GM23338 (cell line): ENCODE data around the gene LRRC38. TPM values are rescaled to one million over a fixed set of nuclear protein-coding genes. Genes with fewer than 3 reads are reported as not detected.

Experiments used
- ATAC-seq: fragments of 200-7000 bp; cut with Tn5 transposase; 3 replicates; pipeline ENCODE4 v1.9.1; 2020
- DNase-seq: peaks from one replicate; pipeline ENCODE4 v3.0.0-alpha.2; 2015; ENCODE audit warnings: low spot score
- H2AFZ ChIP-seq: fragments of 200-600 bp; sonication (generic); 2 replicates; pipeline ENCODE4 v1.8.0; 2016; ENCODE audit warnings: antibody characterized with exemption, mild to moderate bottlenecking, moderate library complexity
- H3F3A ChIP-seq: fragments of 200-600 bp; sonication (generic); replicated peaks from 2 replicates; pipeline ENCODE4 v1.8.0; 2017; ENCODE audit warnings: antibody characterized with exemption, mixed run types, low read depth
- H3K27ac ChIP-seq: fragments of 200-600 bp; sonication (generic); 2 replicates; pipeline ENCODE4 v1.6.1; 2016; ENCODE audit warnings: low read depth
- H3K27me3 ChIP-seq: fragments of 200-600 bp; sonication (generic); 2 replicates; pipeline ENCODE4 v1.8.0; 2016; ENCODE audit warnings: mild to moderate bottlenecking, mixed run types, moderate library complexity; ENCODE audit not compliant: insufficient read depth
- H3K36me3 ChIP-seq: fragments of 200-600 bp; sonication (generic); 2 replicates; pipeline ENCODE4 v1.8.0; 2016; ENCODE audit warnings: mild to moderate bottlenecking; ENCODE audit not compliant: insufficient read depth
- H3K4me1 ChIP-seq: fragments of 200-600 bp; sonication (generic); 2 replicates; pipeline ENCODE4 v1.8.0; 2016; ENCODE audit warnings: mild to moderate bottlenecking, moderate library complexity; ENCODE audit not compliant: insufficient read depth
- H3K4me2 ChIP-seq: fragments of 200-600 bp; sonication (generic); 2 replicates; pipeline ENCODE4 v1.7.1; 2017; ENCODE audit warnings: mixed run types
- H3K4me3 ChIP-seq: fragments of 200-600 bp; sonication (generic); 2 replicates; pipeline ENCODE4 v1.6.1; 2016; ENCODE audit warnings: mixed run types
- H3K79me2 ChIP-seq: fragments of 200-600 bp; sonication (generic); replicated peaks from 2 replicates; pipeline ENCODE4 v1.8.0; 2017; ENCODE audit warnings: mild to moderate bottlenecking; ENCODE audit not compliant: insufficient read depth
- H3K9me2 ChIP-seq: fragments of 200-600 bp; sonication (generic); 2 replicates; pipeline ENCODE4 v1.8.0; 2017; ENCODE audit not compliant: insufficient read depth
- H4K20me1 ChIP-seq: fragments of 200-600 bp; sonication (generic); replicated peaks from 2 replicates; pipeline ENCODE4 v1.8.0; 2017; ENCODE audit warnings: mild to moderate bottlenecking; ENCODE audit not compliant: insufficient read depth
- H3K27ac Mint-ChIP-seq: 2 replicates; pipeline ENCODE4 v1.8.0; 2020; ENCODE audit warnings: inconsistent platforms, mild to moderate bottlenecking, moderate library complexity, mixed read lengths
- H3K27me3 Mint-ChIP-seq: 3 replicates; pipeline ENCODE4 v1.8.0; 2022; ENCODE audit warnings: low read depth, mild to moderate bottlenecking, moderate library complexity, mixed read lengths, inconsistent platforms; ENCODE audit not compliant: insufficient read depth, poor library complexity
- H3K36me3 Mint-ChIP-seq: 3 replicates; pipeline ENCODE4 v1.8.0; 2021; ENCODE audit warnings: low read depth, mild to moderate bottlenecking, inconsistent platforms, moderate library complexity, mixed read lengths
- H3K4me1 Mint-ChIP-seq: 3 replicates; pipeline ENCODE4 v1.8.0; 2020; ENCODE audit warnings: mild to moderate bottlenecking, inconsistent platforms, mixed read lengths
- H3K4me3 Mint-ChIP-seq: 3 replicates; pipeline ENCODE4 v1.8.0; 2021; ENCODE audit warnings: moderate library complexity, mild to moderate bottlenecking, inconsistent platforms, mixed read lengths
- H3K9me3 Mint-ChIP-seq: 3 replicates; pipeline ENCODE4 v1.8.0; 2020; ENCODE audit warnings: moderate library complexity, mild to moderate bottlenecking, inconsistent platforms, mixed read lengths
- CREB1 ChIP-seq: fragments of 250-450 bp; sonication (Bioruptor Pico); IDR thresholded peaks from 2 replicates; pipeline ENCODE4 v1.5.0; 2020; ENCODE audit warnings: low read depth, mild to moderate bottlenecking, moderate library complexity
- EZH2 ChIP-seq: fragments of 200-600 bp; sonication (generic); IDR thresholded peaks from one replicate; pipeline ENCODE4 v1.8.0; 2017; ENCODE audit warnings: antibody characterized with exemption, mild to moderate bottlenecking, low read depth; ENCODE audit not compliant: unreplicated experiment
- EZH2phosphoT487 ChIP-seq: fragments of 200-600 bp; sonication (generic); IDR thresholded peaks from one replicate; pipeline ENCODE4 v1.8.1; 2018; ENCODE audit warnings: antibody characterized with exemption; ENCODE audit not compliant: unreplicated experiment
- NANOG ChIP-seq: IDR thresholded peaks from 2 replicates; pipeline ENCODE4 v1.6.1; 2016; ENCODE audit warnings: antibody characterized with exemption, borderline replicate concordance
- POLR2AphosphoS5 ChIP-seq: IDR thresholded peaks from 2 replicates; pipeline ENCODE4 v1.6.1; 2016; ENCODE audit warnings: antibody characterized with exemption, low read depth
- ZNF331 ChIP-seq: fragments of 250-450 bp; sonication (Bioruptor Pico); IDR thresholded peaks from 2 replicates; pipeline ENCODE4 v1.5.0; 2020; ENCODE audit warnings: low read depth, mild to moderate bottlenecking, moderate library complexity
- ZNF462 ChIP-seq: fragments of 250-450 bp; sonication (Bioruptor Pico); IDR thresholded peaks from 2 replicates; pipeline ENCODE4 v1.5.0; 2020; ENCODE audit warnings: mild to moderate bottlenecking, moderate library complexity
- polyA plus RNA-seq: library from polyadenylated mRNA; unstranded; fragments of >200 nt; fragmentation: Nextera tagmentation; extraction: Ambion mirVana; gene quantifications from 2 replicates; pipeline ENCODE4 v1.2.1, GENCODE V29; 2016
- total RNA-seq: library from RNA; depleted of rRNA; stranded (reverse); fragments of >200 nt; shearing (Covaris generic); gene quantifications from 2 replicates; pipeline ENCODE4 v1.2.3, GENCODE V29; 2014
- TF ChIP-seq, protein P1 (sequence below), 2 experiments: fragments of 200-600 bp in 1 of 2; sonication (generic) in 1 of 2; conservative IDR thresholded peaks; 2 replicates each; pipeline versions ENCODE4 v1.5.1 to v1.6.1; 2016 to 2017; ENCODE audit warnings: antibody characterized with exemption in 2 of 2, low read depth in 2 of 2, mild to moderate bottlenecking in 2 of 2, moderate library complexity in 1 of 2
- TF ChIP-seq, protein P2 (sequence below): IDR thresholded peaks from 2 replicates; pipeline ENCODE4 v1.6.1; 2016; ENCODE audit warnings: antibody characterized with exemption

LRRC38 gene
- total and polyA plus RNA-seq, 2 experiments from 2014 or later = 0.17 TPM; not detected in 1

GRCh38 chr1:13512472-13512871 is 1.3 kb downstream of the LRRC38 start:
- no peak overlapping the region for H3K27ac Mint-ChIP-seq
- peak overlapping the region; percentile 93; the same call in 1 of the 2 replicates for H2AFZ ChIP-seq
- no peaks in the 10 kb centered on the region for H3F3A ChIP-seq
- H3K9me2 ChIP-seq = no peaks in the 10 kb centered on the region
- no peaks in the 10 kb centered on the region for H3K79me2 ChIP-seq
- no peaks in the 10 kb centered on the region for H4K20me1 ChIP-seq
- H3K36me3 ChIP-seq = no peaks in the 10 kb centered on the region
- ATAC-seq = peak; percentile 38
- peaks cover 20% of the 10 kb centered on the region for H3K4me1 Mint-ChIP-seq
- DNase-seq = peak; percentile 57
- peak overlapping the region; percentile 65 for H3K4me3 ChIP-seq
- TF ChIP-seq POLR2AphosphoS5 (no peak), EZH2 (peak; percentile 64)
- H3K4me3 Mint-ChIP-seq = peak overlapping the region; percentile 72
- no peak overlapping the region for H3K27ac ChIP-seq
- peaks cover 79% of the 10 kb centered on the region for H3K27me3 ChIP-seq
- H3K4me1 ChIP-seq = peaks cover 7% of the 10 kb centered on the region; the same call in 1 of the 2 replicates
- H3K27me3 Mint-ChIP-seq = peaks cover 64% of the 10 kb centered on the region
- H3K9me3 Mint-ChIP-seq = no peaks in the 10 kb centered on the region
- H3K36me3 Mint-ChIP-seq = no peaks in the 10 kb centered on the region
- peak overlapping the region; percentile 83 for H3K4me2 ChIP-seq

- H3K4me1 ChIP-seq = peaks cover 3% of the 10 kb centered on the region; the same call in 1 of the 2 replicates
- no peak overlapping the region for H3K27ac ChIP-seq
- no peaks in the 10 kb centered on the region for H3K79me2 ChIP-seq
- ATAC-seq (no peak), DNase-seq (no peak)
- no peak overlapping the region for H3K4me3 ChIP-seq
- H4K20me1 ChIP-seq = no peaks in the 10 kb centered on the region
- no peak for TF ChIP-seq POLR2AphosphoS5
- no peak for TF ChIP-seq EZH2phosphoT487
- TF ChIP-seq ZNF331 (CRISPR knock-in tag) = no peak
- no peak for TF ChIP-seq ZNF462
- no peak for TF ChIP-seq EZH2
- no peak for TF ChIP-seq NANOG
- no peak for TF ChIP-seq CREB1
- TF ChIP-seq, protein P1, sequence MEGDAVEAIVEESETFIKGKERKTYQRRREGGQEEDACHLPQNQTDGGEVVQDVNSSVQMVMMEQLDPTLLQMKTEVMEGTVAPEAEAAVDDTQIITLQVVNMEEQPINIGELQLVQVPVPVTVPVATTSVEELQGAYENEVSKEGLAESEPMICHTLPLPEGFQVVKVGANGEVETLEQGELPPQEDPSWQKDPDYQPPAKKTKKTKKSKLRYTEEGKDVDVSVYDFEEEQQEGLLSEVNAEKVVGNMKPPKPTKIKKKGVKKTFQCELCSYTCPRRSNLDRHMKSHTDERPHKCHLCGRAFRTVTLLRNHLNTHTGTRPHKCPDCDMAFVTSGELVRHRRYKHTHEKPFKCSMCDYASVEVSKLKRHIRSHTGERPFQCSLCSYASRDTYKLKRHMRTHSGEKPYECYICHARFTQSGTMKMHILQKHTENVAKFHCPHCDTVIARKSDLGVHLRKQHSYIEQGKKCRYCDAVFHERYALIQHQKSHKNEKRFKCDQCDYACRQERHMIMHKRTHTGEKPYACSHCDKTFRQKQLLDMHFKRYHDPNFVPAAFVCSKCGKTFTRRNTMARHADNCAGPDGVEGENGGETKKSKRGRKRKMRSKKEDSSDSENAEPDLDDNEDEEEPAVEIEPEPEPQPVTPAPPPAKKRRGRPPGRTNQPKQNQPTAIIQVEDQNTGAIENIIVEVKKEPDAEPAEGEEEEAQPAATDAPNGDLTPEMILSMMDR (conservative IDR thresholded peaks at IDR 0.05; ENCODE audit: low read depth in 2 of 2) = no peak
- TF ChIP-seq, protein P2, sequence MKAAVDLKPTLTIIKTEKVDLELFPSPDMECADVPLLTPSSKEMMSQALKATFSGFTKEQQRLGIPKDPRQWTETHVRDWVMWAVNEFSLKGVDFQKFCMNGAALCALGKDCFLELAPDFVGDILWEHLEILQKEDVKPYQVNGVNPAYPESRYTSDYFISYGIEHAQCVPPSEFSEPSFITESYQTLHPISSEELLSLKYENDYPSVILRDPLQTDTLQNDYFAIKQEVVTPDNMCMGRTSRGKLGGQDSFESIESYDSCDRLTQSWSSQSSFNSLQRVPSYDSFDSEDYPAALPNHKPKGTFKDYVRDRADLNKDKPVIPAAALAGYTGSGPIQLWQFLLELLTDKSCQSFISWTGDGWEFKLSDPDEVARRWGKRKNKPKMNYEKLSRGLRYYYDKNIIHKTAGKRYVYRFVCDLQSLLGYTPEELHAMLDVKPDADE = no peak
- Mint-ChIP-seq H3K9me3 (no peaks in the 10 kb centered on the region), H3K4me1 (peaks cover 25% of the 10 kb centered on the region), H3K27me3 (peaks cover 57% of the 10 kb centered on the region), H3K27ac (no peak overlapping the region), H3K36me3 (no peaks in the 10 kb centered on the region), H3K4me3 (no peak overlapping the region)
- H3K27me3 ChIP-seq = peaks cover 60% of the 10 kb centered on the region
- no peaks in the 10 kb centered on the region for H3K9me2 ChIP-seq
- no peaks in the 10 kb centered on the region for H3F3A ChIP-seq
- H3K36me3 ChIP-seq = no peaks in the 10 kb centered on the region
- no peak overlapping the region for H2AFZ ChIP-seq
- no peak overlapping the region for H3K4me2 ChIP-seq
Measured at GRCh38 chr1:13510499-13510898, 3.3 kb downstream of the LRRC38 start.
